GM12878 (cell line): ENCODE measurements around the gene ANKRD31. TPM values are rescaled to one million over a fixed set of nuclear protein-coding genes. Genes with fewer than 3 reads are reported as not detected.

Source experiments
- ATAC-seq: fragments of 200-7000 bp; cut with Tn5 transposase; 3 replicates; pipeline ENCODE4 v1.9.1; 2020; ENCODE audit warnings: mild to moderate bottlenecking, moderate library complexity
- BruUV-seq: library from RNA; stranded (reverse); fragments of 400-500 nt; replicated peaks from 2 replicates; lab custom pipeline; 2021; lab: Mats Ljungman, UMichigan
- CTCF ChIA-PET: fragments of 300-600 bp; sonication (Branson Sonifier 250); formaldehyde crosslinking; extraction: SDS; loops from one replicate; lab custom pipeline; 2021; ENCODE audit warnings: inconsistent platforms; lab: Yijun Ruan, JAX
- POLR2A ChIA-PET: fragments of 350-600 bp; formaldehyde crosslinking; extraction: SDS; loops from one replicate; lab custom pipeline; 2021; ENCODE audit warnings: inconsistent platforms; lab: Charles Lee
- RAD21 ChIA-PET: fragments of 300-600 bp; sonication (Branson Sonifier 250); formaldehyde crosslinking; loops from one replicate; lab custom pipeline; 2023; ENCODE audit warnings: antibody characterized with exemption; ENCODE audit not compliant: unreplicated experiment; lab: Charles Lee
- SMC1A ChIA-PET: fragments of 300-600 bp; sonication (Branson Sonifier 250); formaldehyde crosslinking; loops from one replicate; lab custom pipeline; 2023; ENCODE audit not compliant: unreplicated experiment, uncharacterized antibody; lab: Charles Lee
- DNase-seq: peaks from one replicate; pipeline ENCODE4 v3.0.0-alpha.2; 2011; ENCODE audit warnings: low read depth, low spot score
- FAIRE-seq: peaks from 3 replicates; lab custom pipeline; 2011; peaks lifted over from hg19 to GRCh38; lab: Jason Lieb, UNC
- H2AFZ ChIP-seq: 2 replicates; pipeline ENCODE4 v1.6.0; 2011; ENCODE audit warnings: low read depth, low read length, control low read depth; ENCODE audit not compliant: control insufficient read depth
- H3K27ac ChIP-seq: 2 replicates; pipeline ENCODE4 v1.5.1; 2011; ENCODE audit warnings: control low read depth; ENCODE audit not compliant: control insufficient read depth, insufficient read depth
- H3K27me3 ChIP-seq, 2 experiments: replicated peaks in 1 of 2; 2 replicates each; pipeline versions ENCODE4 v1.6.0 to v1.6.1; 2011; ENCODE audit warnings: low read length in 1 of 2; ENCODE audit not compliant: control insufficient read depth in 2 of 2, insufficient read depth in 2 of 2
- H3K36me3 ChIP-seq, 2 experiments: 2 replicates each; pipeline ENCODE4 v1.5.1; 2011; ENCODE audit warnings: low read length in 1 of 2; ENCODE audit not compliant: control insufficient read depth in 2 of 2, insufficient read depth in 2 of 2
- H3K4me1 ChIP-seq: 2 replicates; pipeline ENCODE4 v1.6.1; 2011; ENCODE audit warnings: mild to moderate bottlenecking, low read length, moderate library complexity, mixed read lengths; ENCODE audit not compliant: control insufficient read depth, insufficient read depth
- H3K4me2 ChIP-seq: 2 replicates; pipeline ENCODE4 v1.6.0; 2011; ENCODE audit warnings: control low read depth; ENCODE audit not compliant: control insufficient read depth, insufficient read depth
- H3K4me3 ChIP-seq: fragments of 200-600 bp; sonication (generic); 2 replicates; pipeline ENCODE4 v1.5.1; 2016
- H3K79me2 ChIP-seq: 2 replicates; pipeline ENCODE4 v1.6.0; 2011; ENCODE audit warnings: low read length; ENCODE audit not compliant: control insufficient read depth, insufficient read depth
- H3K9ac ChIP-seq: 2 replicates; pipeline ENCODE4 v1.8.0; 2011; ENCODE audit warnings: low read length, control low read depth, mixed read lengths; ENCODE audit not compliant: control insufficient read depth, insufficient read depth
- H3K9me3 ChIP-seq: replicated peaks from 3 replicates; pipeline ENCODE4 v1.5.1; 2011; ENCODE audit warnings: mild to moderate bottlenecking, low read length; ENCODE audit not compliant: control insufficient read depth, insufficient read depth
- H4K20me1 ChIP-seq: 2 replicates; pipeline ENCODE4 v1.6.0; 2011; ENCODE audit not compliant: control insufficient read depth, insufficient read depth
- ATF7 ChIP-seq: fragments of 450-650 bp; IDR thresholded peaks from 2 replicates; pipeline ENCODE4 v1.6.1; 2016; ENCODE audit warnings: low read depth, mild to moderate bottlenecking
- BRCA1 ChIP-seq: IDR thresholded peaks from 2 replicates; pipeline ENCODE4 v1.6.1; 2011; ENCODE audit warnings: low read depth, low read length, improper control_type of control experiment
- DPF2 ChIP-seq: fragments of 450-650 bp; IDR thresholded peaks from 2 replicates; pipeline ENCODE4 v1.6.1; 2017; ENCODE audit warnings: mild to moderate bottlenecking
- KLF5 ChIP-seq: fragments of 450-650 bp; IDR thresholded peaks from 2 replicates; pipeline ENCODE4 v1.6.1; 2014; ENCODE audit warnings: mild to moderate bottlenecking; ENCODE audit not compliant: partially characterized antibody
- MYB ChIP-seq: fragments of 150-350 bp; IDR thresholded peaks from 2 replicates; pipeline ENCODE4 v1.6.1; 2014; ENCODE audit warnings: mild to moderate bottlenecking, low read depth, low read length, borderline replicate concordance
- NFIC ChIP-seq: IDR thresholded peaks from 2 replicates; pipeline ENCODE4 v1.6.1; 2012; ENCODE audit warnings: low read depth, mild to moderate bottlenecking, inconsistent platforms, low read length, moderate library complexity
- POLR2AphosphoS5 ChIP-seq: IDR thresholded peaks from 2 replicates; pipeline ENCODE4 v1.6.1; 2011; ENCODE audit warnings: mild to moderate bottlenecking, low read length, inconsistent platforms
- POU2F2 ChIP-seq: IDR thresholded peaks from 3 replicates; pipeline ENCODE4 v1.6.1; 2011; ENCODE audit warnings: low read depth, mild to moderate bottlenecking, low read length, borderline replicate concordance
- SREBF2 ChIP-seq: IDR thresholded peaks from 2 replicates; pipeline ENCODE4 v1.6.1; 2012; ENCODE audit warnings: mild to moderate bottlenecking, low read length
- SUPT20H ChIP-seq: IDR thresholded peaks from 2 replicates; pipeline ENCODE4 v1.6.1; 2011; ENCODE audit warnings: low read depth, mild to moderate bottlenecking, low read length, moderate library complexity, borderline replicate concordance; ENCODE audit not compliant: control insufficient read depth
- WRNIP1 ChIP-seq: IDR thresholded peaks from 2 replicates; pipeline ENCODE4 v1.6.1; 2011; ENCODE audit warnings: low read depth, low read length, improper control_type of control experiment, borderline replicate concordance
- YY1 ChIP-seq: IDR thresholded peaks from 2 replicates; pipeline ENCODE4 v1.6.1; 2011; ENCODE audit warnings: low read depth, mild to moderate bottlenecking, low read length
- ZNF24 ChIP-seq: fragments of 450-650 bp; IDR thresholded peaks from 2 replicates; pipeline ENCODE4 v1.6.1; 2017; ENCODE audit warnings: antibody characterized with exemption, mild to moderate bottlenecking
- WGBS: methylation state at CpG from one replicate; pipeline ENCODE4 v1.1.6; 2016; ENCODE audit warnings: low lambda C conversion rate; ENCODE audit not compliant: insufficient replicate concordance, insufficient coverage; ENCODE audit errors: missing lambda C conversion rate; 5-methylcytosine and 5-hydroxymethylcytosine counted together
- in situ Hi-C: fragments of 300-500 bp; cut with MboI; formaldehyde crosslinking; loops from 9 replicates; pipeline ENCODE4 v1.14.3; 2018; ENCODE audit warnings: mixed read lengths
- intact Hi-C: fragments of 100-400 bp; cut with micrococcal nuclease; formaldehyde crosslinking; loops from one replicate; pipeline ENCODE4 v1.14.2; 2022; ENCODE audit not compliant: unreplicated experiment
- polyA plus RNA-seq, 11 experiments: library from polyadenylated mRNA; depleted of rRNA in 4 of 11; unstranded in 6 of 11; stranded (reverse) in 5 of 11; fragments of >200 nt; fragmentation: Nextera tagmentation in 4 of 11; fragmentation: Illumina TruSeq in 1 of 11; extraction: Ambion mirVana in 4 of 11; extraction: Trizol in 1 of 11; gene quantifications; 1 replicate in 1 of 11; 2 replicates in 10 of 11; pipeline versions ENCODE4 v1.2.1 to v1.2.3, GENCODE V29; 2011 to 2016; ENCODE audit warnings: inconsistent platforms in 2 of 11, missing spikeins in 2 of 11, low read depth in 1 of 11
- total RNA-seq, 4 experiments: library from RNA; depleted of rRNA in 3 of 4; stranded (reverse); fragments of >200 nt in 3 of 4; fragmentation: Illumina TruSeq in 1 of 4; extraction: Trizol in 1 of 4; gene quantifications; 2 replicates each; pipeline versions ENCODE4 v1.2.1 to v1.2.3, GENCODE V29; 2013 to 2021
- TF ChIP-seq, protein P1 (sequence below): fragments of 450-650 bp; formaldehyde crosslinking; IDR thresholded peaks from 2 replicates; pipeline ENCODE4 v1.4.0; 2020; ENCODE audit warnings: mild to moderate bottlenecking, moderate library complexity

ANKRD31 gene
- total and polyA plus RNA-seq, 10 of the 15 experiments (the other 5 are each of a cell fraction or from before 2014, with no cell fraction given), result under 0.01 to 0.10 (median 0.04) TPM; not detected in 3

GRCh38 chr5:75023368-75024159 lies 213.1 kb downstream of the ANKRD31 start:
- H3K27ac ChIP-seq, result no peak overlapping the region
- ChIA-PET RAD21 (no interaction called here), POLR2A (interaction anchor here (0.5 kb wide), 1 partner anchor 966 kb away, joined by 3 read pairs; no protein-coding TSS in a partner anchor)

More at GRCh38 chr5:75023368-75024159, 213.1 kb downstream of the ANKRD31 start:
- intact Hi-C loops, result no loop called here
- Histone ChIP-seq H3K9ac (no peak overlapping the region), H3K9me3 (no peaks in the 10 kb centered on the region; the same call in 2 of the 3 replicates), H3K4me1 (no peaks in the 10 kb centered on the region), H3K27me3 (no peaks in the 10 kb centered on the region; a peak in 1 of 4 replicates), H3K4me2 (no peak overlapping the region)
- FAIRE-seq (no peak), ATAC-seq (no peak)
- TF ChIP-seq ZNF24 (no peak), MYB (no peak), YY1 (no peak), ATF7 (no peak), NFIC (no peak), SUPT20H (no peak), DPF2 (no peak), SREBF2 (no peak), POU2F2 (no peak), KLF5 (no peak), BRCA1 (no peak), POLR2AphosphoS5 (no peak), WRNIP1 (no peak)
- TF ChIP-seq, protein P1, sequence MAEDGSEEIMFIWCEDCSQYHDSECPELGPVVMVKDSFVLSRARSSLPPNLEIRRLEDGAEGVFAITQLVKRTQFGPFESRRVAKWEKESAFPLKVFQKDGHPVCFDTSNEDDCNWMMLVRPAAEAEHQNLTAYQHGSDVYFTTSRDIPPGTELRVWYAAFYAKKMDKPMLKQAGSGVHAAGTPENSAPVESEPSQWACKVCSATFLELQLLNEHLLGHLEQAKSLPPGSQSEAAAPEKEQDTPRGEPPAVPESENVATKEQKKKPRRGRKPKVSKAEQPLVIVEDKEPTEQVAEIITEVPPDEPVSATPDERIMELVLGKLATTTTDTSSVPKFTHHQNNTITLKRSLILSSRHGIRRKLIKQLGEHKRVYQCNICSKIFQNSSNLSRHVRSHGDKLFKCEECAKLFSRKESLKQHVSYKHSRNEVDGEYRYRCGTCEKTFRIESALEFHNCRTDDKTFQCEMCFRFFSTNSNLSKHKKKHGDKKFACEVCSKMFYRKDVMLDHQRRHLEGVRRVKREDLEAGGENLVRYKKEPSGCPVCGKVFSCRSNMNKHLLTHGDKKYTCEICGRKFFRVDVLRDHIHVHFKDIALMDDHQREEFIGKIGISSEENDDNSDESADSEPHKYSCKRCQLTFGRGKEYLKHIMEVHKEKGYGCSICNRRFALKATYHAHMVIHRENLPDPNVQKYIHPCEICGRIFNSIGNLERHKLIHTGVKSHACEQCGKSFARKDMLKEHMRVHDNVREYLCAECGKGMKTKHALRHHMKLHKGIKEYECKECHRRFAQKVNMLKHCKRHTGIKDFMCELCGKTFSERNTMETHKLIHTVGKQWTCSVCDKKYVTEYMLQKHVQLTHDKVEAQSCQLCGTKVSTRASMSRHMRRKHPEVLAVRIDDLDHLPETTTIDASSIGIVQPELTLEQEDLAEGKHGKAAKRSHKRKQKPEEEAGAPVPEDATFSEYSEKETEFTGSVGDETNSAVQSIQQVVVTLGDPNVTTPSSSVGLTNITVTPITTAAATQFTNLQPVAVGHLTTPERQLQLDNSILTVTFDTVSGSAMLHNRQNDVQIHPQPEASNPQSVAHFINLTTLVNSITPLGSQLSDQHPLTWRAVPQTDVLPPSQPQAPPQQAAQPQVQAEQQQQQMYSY (CRISPR knock-in tag), result no peak
- TF ChIP-seq, all 136 proteins: peak for 0
- no peaks in the 10 kb centered on the region for H3K79me2 ChIP-seq
- H2AFZ ChIP-seq, result no peak overlapping the region
- no peaks in the 10 kb centered on the region for H4K20me1 ChIP-seq
- no TSS peak for BruUV-seq
- ChIA-PET SMC1A (interaction anchor here (0.8 kb wide), 1 partner anchor 13 kb away, joined by 3 read pairs; no protein-coding TSS in a partner anchor), CTCF (interaction anchor here (1.6 kb wide), 1 partner anchor 26 kb away, joined by 5 read pairs; no protein-coding TSS in a partner anchor)
- WGBS, result 22% methylated on average over 9 of the region's 9 CpGs
- no peaks in the 10 kb centered on the region for H3K36me3 ChIP-seq
- no peak overlapping the region for H3K4me3 ChIP-seq
- DNase-seq, result no peak
- in situ Hi-C loops, result no loop called here
